GM21367 (cell line): ENCODE results near the gene TUBG1.
"Not testable (repeated sequence)": the region's sequence is repeated elsewhere in the genome, so short reads cannot be mapped to it uniquely, and the experiment has no call there.

Experiments used
- ATAC-seq: cut with Tn5 transposase; IDR thresholded peaks from one replicate; pipeline ENCODE4 v1.9.1; 2021; ENCODE audit not compliant: unreplicated experiment

TUBG1 gene

DNA sequence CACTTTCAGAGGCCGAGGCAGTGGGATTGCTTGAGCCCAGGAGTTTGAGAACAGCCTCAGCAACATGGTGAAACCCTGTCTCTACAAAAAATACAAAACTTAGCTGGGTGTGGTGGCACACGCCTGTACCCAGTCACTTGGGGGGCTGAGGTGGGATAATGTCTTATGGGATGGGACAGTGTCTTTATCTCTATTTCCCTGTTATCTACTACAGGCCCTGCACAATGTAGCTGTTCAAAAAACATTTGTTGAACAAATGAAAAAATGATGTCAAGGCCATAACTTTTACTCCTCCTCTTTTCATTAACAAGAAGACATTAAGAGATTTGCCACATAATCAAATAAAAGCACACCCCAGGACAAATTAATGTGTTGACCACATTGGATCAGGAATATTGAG, 13.8 kb downstream of the TUBG1 start:
- ATAC-seq = no peak

GRCh38 chr17:42623732-42624596, 14.5 kb downstream of the TUBG1 start:
- ATAC-seq = no peak

- not testable (repeated sequence) for ATAC-seq
Observed at GRCh38 chr17:42627032-42627764, 17.7 kb downstream of the TUBG1 start.

DNA sequence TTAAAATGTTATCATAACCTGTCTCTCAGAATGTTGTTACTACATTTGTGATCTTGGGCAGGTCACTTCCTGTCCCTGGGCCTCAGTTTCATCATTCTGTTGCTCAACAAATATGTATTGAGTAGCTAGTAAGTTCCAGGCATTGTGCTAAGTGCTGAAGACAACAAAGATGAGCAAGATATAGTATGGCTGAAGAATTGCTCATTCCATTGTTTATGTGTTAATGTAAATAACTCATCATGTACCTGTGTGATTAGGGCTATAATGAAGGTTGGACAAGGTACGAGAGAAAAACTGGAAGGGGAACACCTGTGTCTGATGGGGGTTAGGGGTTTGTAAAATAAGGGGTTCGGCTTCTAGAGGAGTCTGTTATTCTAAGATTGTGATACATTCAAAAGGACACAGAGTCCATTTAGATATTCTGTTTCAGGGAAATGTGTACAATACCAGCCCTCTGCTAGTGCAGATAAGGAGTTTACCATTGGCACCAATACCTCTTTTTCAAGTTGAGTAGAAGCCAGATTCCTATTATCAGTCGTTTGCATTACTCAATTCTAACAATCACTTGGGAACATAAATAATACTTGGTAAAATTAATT, 20.0 kb downstream of the TUBG1 start:
- no peak for ATAC-seq

DNA sequence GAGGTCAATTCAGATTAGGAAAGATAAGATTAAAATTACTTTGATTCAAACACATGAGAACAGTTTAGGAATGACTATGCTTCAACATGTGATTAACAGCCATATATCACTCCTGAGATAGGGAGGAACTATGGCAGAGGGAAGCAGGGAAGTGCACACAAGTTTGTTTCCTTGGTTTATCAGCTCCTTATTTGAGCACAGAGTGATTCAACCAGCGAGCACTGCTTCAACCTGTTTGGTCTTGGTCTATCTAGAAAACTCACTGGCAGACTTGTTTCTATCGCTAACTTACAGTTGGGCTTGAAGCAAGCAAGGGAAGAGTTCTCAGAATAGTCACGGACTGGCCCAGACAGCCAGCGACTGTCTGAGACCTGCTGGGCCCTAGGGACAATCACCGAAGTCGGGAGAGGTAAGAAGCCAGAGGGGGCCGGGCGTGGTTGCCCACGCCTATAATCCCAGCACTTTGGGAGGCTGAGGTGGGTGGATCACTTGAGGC, 23.5 kb downstream of the TUBG1 start:
- no peak for ATAC-seq

- ATAC-seq = no peak
Observed at GRCh38 chr17:42639525-42640113, 30.1 kb downstream of the TUBG1 start.

GRCh38 chr17:42640121-42640520, 30.6 kb downstream of the TUBG1 start:
- ATAC-seq = no peak

DNA sequence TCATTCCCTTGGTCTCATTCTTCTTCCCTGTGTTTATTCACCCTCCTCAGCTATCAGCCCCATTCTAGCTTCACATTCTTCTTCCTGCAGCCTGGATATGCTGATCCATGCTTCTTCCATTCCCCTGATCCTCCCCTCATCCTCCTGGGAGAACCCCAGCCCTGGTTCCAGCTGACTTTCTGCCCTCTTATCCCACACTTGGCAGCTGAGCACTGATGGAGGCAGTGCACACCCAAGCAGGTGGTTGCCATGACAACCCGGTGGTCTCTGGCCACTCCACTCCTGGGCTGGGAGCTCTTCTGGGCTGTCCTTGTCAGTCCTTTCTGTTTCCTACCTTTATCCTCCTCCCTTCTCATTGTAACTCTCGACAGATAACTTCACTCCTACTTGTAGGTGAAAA, 32.9 kb downstream of the TUBG1 start:
- ATAC-seq = no peak

DNA sequence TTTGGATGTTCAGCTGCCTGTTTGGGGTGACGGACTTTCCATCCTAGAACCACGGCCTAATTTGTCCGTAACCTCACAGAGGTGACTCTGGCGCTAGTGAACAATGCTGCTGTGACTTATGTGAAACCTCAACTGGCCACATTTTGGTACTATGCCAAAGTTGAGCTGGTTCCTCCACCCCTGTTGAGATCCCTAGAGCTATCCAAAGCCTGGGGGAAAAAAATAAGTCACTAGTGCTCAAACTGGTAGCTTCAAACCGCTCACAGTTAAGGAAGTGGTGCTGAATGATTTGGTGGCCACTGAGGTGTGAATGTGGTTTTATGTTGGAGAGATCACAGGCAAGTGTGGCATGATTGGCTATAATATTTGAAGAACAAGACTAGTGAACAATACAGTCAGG, 38.3 kb downstream of the TUBG1 start:
- no peak for ATAC-seq

DNA sequence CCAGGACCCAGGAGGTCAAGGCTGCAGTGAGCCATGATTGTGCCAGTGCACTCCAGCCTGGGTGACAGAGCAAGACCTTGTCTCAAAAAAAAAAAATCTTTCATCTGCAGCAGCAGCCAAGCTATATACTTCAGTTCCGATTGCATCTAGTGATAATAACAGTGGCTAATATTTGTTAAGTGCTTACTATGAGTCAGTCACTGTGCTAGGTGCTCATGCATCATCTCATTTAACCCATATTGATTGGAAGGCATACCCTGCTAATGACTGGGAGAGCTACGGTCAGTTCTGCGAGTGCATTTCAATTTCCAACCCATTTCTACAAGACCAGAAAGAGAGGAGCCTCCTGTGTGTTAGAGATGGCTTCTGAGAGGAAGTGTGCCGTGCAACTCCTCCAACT, 41.9 kb downstream of the TUBG1 start:
- no peak for ATAC-seq

DNA sequence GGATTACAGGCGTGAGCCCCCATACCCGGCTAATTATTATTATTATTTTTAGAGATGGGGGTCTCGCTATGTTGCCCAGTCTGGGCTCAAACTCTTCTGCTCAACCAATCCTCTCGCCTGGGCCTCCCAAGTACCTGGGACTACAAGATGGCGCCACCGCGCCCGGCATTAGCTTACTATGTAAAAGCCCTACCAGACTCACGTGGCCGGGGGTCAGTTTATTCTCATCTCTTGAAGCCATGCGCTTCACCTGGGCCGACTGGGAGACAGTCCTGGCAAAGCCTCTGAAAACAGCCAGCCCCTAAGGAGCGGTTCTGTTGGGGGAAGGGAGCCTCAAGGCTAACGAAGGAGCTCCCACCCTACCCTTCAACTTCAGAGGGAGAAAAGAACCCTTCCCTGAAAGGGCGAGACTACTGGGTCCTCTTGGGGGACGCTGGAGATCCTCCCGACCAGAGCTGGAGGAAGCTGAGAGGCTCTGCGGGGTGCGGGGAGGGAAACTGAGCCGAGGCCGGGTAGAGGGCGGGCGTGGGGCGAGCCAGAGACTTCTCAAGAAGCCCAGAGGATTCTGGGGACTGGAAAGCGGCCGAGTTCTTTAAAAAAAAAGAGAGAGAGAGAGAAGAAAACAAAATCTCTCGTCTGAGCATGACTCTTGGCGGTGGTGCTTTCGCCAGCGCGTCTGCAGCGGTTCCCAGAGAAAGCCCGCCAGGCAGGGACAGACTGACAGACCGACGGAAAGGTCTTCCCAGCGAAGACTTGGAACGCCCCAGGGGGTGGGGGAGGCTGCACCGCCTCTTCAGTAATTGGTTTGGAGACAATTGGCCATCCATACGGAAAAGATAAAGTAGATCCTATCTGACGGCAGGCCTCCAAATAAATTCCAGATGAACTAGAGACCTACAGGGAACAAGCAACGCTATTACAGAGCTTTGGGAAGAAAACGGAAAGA, 44.0 kb downstream of the TUBG1 start:
- ATAC-seq = no peak

DNA sequence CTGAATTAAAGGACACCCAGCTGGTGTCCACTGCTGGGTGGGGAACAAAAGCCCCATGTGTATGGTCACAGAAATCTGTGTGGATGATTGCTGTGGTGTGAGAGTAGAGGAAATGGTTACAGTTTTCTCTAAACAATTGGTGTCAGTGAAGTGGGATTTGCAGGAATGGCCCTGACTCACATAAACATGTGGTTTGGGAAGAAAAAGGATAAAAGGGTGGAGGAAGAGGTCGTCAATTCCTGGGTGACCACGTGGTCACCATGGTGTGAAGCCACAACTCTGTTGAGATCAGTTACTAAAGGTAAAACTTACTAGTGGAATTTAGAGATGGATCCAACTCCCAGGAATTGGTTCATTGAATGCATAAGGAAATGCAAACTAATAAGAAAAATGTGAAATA, 46.0 kb downstream of the TUBG1 start:
- no peak for ATAC-seq

DNA sequence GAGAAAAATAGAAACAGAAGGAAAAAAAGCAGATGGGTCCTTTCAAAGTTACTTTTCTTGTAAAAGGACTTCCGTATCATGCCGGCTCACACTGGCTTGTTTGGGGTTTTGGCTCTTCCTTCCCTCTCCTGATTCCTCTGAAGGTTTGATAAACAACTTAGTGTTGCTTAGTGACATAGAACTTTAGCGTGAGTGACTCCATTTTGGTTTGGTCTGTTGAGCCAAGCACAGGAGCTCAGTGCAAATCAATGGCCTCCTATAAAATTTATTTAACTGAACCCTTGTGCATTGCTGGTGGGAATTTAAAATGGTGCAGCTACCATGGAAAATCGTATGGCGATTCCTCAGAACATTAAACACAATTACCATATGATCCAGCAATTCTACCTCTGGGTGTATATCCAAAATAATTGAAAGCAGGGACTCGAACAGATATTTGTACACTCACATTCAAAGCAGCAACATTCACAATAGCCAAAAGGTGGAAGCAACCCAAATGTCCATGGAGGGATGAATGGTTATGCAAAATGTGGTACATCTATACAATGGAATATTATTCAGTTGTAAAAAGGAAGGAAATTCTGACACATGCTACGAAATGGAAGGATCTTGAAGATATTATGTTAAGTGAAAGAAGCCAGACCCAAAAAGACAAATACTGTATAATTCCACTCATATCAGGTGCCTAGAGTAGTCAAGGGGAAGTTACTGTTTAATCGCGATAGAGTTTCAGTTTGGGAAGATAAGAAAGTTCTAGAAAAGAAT, 48.5 kb downstream of the TUBG1 start:
- no peak for ATAC-seq

GRCh38 chr17:42659079-42659931, 49.8 kb downstream of the TUBG1 start, which contains the start of gene TUBG2:
Gene TUBG2 (plus strand): TSS chr17:42659284. CDS start chr17:42659504, 220 bp downstream.
- ATAC-seq = peak; percentile 44

- not testable (repeated sequence) for ATAC-seq
Observed at GRCh38 chr17:42659932-42660274, 50.4 kb downstream of the TUBG1 start.

GRCh38 chr17:42660692-42661345, 51.3 kb downstream of the TUBG1 start:
- ATAC-seq = no peak
